OCI-LY7 (cell line): ENCODE data around the gene CLEC4C. TPM values are rescaled to one million over a fixed set of nuclear protein-coding genes. Genes with fewer than 3 reads are reported as not detected.

Experiments used
- BruUV-seq: library from RNA; stranded (reverse); fragments of 400-500 nt; replicated peaks from 2 replicates; lab custom pipeline; 2021; lab: Mats Ljungman, UMichigan
- CTCF ChIA-PET: fragments of 300-600 bp; sonication (Branson Sonifier 250); formaldehyde crosslinking; loops from one replicate; lab custom pipeline; 2022; ENCODE audit warnings: antibody characterized with exemption; ENCODE audit not compliant: unreplicated experiment; lab: Charles Lee
- POLR2A ChIA-PET: fragments of 300-600 bp; sonication (Branson Sonifier 250); formaldehyde crosslinking; loops from one replicate; lab custom pipeline; 2022; ENCODE audit warnings: antibody characterized with exemption; lab: Charles Lee
- DNase-seq: peaks from one replicate; pipeline ENCODE4 v3.0.0-alpha.2; 2015; ENCODE audit warnings: low spot score
- H2AFZ ChIP-seq: fragments of 200-600 bp; sonication (generic), shearing (Covaris generic); 2 replicates; pipeline ENCODE4 v1.6.1; 2014; ENCODE audit warnings: mild to moderate bottlenecking, antibody characterized with exemption, low read length, moderate library complexity
- H3K27ac ChIP-seq: fragments of 200-600 bp; sonication (generic); 2 replicates; pipeline ENCODE4 v1.5.1; 2014; ENCODE audit warnings: mixed run types, low read depth, mild to moderate bottlenecking, moderate library complexity, low read length, inconsistent platforms; ENCODE audit not compliant: poor library complexity, severe bottlenecking
- H3K36me3 ChIP-seq: fragments of 200-600 bp; sonication (generic); 2 replicates; pipeline ENCODE4 v1.6.1; 2014; ENCODE audit warnings: mild to moderate bottlenecking, antibody characterized with exemption, low read length, moderate library complexity, mixed read lengths; ENCODE audit not compliant: insufficient read depth
- H3K4me1 ChIP-seq: fragments of 200-600 bp; sonication (generic); 2 replicates; pipeline ENCODE4 v1.5.1; 2014; ENCODE audit warnings: mild to moderate bottlenecking, low read length; ENCODE audit not compliant: insufficient read depth, poor library complexity, severe bottlenecking
- H3K4me2 ChIP-seq: fragments of 200-600 bp; sonication (generic); 2 replicates; pipeline ENCODE4 v1.6.1; 2014; ENCODE audit warnings: mild to moderate bottlenecking, low read length
- H3K4me3 ChIP-seq: fragments of 200-600 bp; sonication (generic); 2 replicates; pipeline ENCODE4 v1.5.1; 2014; ENCODE audit warnings: mild to moderate bottlenecking, low read depth, low read length; ENCODE audit not compliant: poor library complexity, severe bottlenecking
- H3K79me2 ChIP-seq: fragments of 200-600 bp; sonication (generic); 2 replicates; pipeline ENCODE4 v1.6.1; 2016; ENCODE audit warnings: low read depth, mild to moderate bottlenecking, low read length, moderate library complexity, mixed read lengths; ENCODE audit not compliant: insufficient read depth
- H3K9me2 ChIP-seq: fragments of 200-600 bp; sonication (generic); 2 replicates; pipeline ENCODE4 v1.6.1; 2016; ENCODE audit warnings: mild to moderate bottlenecking, low read length, mixed read lengths; ENCODE audit not compliant: insufficient read depth
- H3K9me3 ChIP-seq: fragments of 200-600 bp; sonication (generic); 2 replicates; pipeline ENCODE4 v1.6.1; 2014; ENCODE audit warnings: mild to moderate bottlenecking, mixed run types, low read length, mixed read lengths
- H4K20me1 ChIP-seq: fragments of 200-600 bp; sonication (generic); 2 replicates; pipeline ENCODE4 v1.6.1; 2014; ENCODE audit warnings: mild to moderate bottlenecking, antibody characterized with exemption, low read length, moderate library complexity, mixed read lengths; ENCODE audit not compliant: insufficient read depth
- EZH2phosphoT487 ChIP-seq: fragments of 200-600 bp; sonication (generic); IDR thresholded peaks from 2 replicates; pipeline ENCODE4 v1.6.1; 2018; ENCODE audit warnings: low read depth, borderline replicate concordance, mild to moderate bottlenecking, mixed run types, antibody characterized with exemption, low read length, moderate library complexity, mixed read lengths
- intact Hi-C: fragments of 100-400 bp; cut with micrococcal nuclease; formaldehyde crosslinking; loops from one replicate; pipeline ENCODE4 v1.10.0; 2022; ENCODE audit not compliant: unreplicated experiment
- total RNA-seq, 2 experiments: library from RNA; depleted of rRNA in 1 of 2; stranded (reverse); fragments of >200 nt in 1 of 2; shearing (Covaris generic) in 1 of 2; gene quantifications; 2 replicates each; pipeline ENCODE4 v1.2.3, GENCODE V29; 2014 to 2022
- TF ChIP-seq, protein P1 (sequence below): fragments of 200-600 bp; sonication (generic); conservative IDR thresholded peaks from 2 replicates; pipeline ENCODE4 v1.5.1; 2014; ENCODE audit warnings: mild to moderate bottlenecking, antibody characterized with exemption, low read length, moderate library complexity, mixed read lengths

The CLEC4C gene
- total RNA-seq, 2 experiments from 2014 or later: not detected

DNA sequence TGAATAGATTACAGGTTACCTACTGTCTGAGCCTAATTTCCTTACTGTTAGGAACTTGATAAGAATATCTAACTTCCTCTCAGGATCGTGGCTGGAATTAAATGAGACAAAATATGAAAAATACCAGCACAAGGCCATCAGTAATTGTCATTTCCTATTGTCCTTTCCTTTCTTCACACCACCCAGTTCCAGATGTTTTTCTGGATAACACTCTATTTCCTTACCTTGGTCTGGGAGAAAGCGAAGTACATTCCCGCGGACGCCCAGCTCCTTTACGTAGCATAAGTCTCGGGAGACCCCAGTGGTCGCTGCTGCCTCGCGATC lies 52.0 kb downstream of the CLEC4C start:
- BruUV-seq: no TSS peak
- CTCF ChIA-PET: no interaction called here
- Histone ChIP-seq H3K4me2 (no peak overlapping the region), H3K4me1 (no peaks in the 10 kb centered on the region), H3K27ac (no peak overlapping the region), H3K9me3 (no peaks in the 10 kb centered on the region), H3K4me3 (no peak overlapping the region), H4K20me1 (no peaks in the 10 kb centered on the region), H3K9me2 (no peaks in the 10 kb centered on the region), H3K79me2 (no peaks in the 10 kb centered on the region), H2AFZ (no peak overlapping the region), H3K36me3 (no peaks in the 10 kb centered on the region)
- POLR2A ChIA-PET: no interaction called here
- TF ChIP-seq EZH2phosphoT487: no peak
- TF ChIP-seq, protein P1, sequence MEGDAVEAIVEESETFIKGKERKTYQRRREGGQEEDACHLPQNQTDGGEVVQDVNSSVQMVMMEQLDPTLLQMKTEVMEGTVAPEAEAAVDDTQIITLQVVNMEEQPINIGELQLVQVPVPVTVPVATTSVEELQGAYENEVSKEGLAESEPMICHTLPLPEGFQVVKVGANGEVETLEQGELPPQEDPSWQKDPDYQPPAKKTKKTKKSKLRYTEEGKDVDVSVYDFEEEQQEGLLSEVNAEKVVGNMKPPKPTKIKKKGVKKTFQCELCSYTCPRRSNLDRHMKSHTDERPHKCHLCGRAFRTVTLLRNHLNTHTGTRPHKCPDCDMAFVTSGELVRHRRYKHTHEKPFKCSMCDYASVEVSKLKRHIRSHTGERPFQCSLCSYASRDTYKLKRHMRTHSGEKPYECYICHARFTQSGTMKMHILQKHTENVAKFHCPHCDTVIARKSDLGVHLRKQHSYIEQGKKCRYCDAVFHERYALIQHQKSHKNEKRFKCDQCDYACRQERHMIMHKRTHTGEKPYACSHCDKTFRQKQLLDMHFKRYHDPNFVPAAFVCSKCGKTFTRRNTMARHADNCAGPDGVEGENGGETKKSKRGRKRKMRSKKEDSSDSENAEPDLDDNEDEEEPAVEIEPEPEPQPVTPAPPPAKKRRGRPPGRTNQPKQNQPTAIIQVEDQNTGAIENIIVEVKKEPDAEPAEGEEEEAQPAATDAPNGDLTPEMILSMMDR: no peak
- no peak for DNase-seq
- intact Hi-C loops: no loop called here

DNA sequence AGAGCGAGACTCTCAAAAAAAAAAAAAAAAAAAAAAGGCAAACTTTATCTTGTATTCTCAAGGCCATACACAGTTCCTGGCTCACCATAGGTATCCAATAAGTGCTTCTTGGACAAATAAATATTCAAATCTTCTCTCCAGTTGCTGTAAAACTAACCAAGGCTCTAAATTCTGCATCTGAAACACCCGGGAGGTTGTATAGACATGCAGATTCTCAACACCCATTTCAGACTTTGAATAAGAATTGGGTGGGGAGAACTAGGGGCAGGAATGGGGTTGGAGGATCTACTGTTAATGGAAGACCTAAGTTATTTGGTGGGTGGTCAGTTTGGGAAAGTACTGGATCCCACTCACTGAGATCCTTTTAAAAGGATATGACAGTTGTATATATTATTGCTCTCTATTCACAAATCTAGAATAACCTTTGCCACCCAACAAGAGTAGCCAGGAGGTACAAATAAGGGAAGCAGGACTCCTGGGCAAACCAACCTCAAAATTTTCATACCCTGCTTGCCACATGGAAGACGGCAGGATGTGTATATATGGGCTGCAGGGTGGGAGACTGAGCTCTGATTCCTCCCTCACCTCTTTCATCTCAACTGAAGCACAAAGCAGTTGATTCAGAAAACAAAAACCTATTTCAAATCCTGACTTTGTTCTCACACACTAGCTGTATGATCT lies 52.5 kb downstream of the CLEC4C start:
- Histone ChIP-seq H2AFZ (no peak overlapping the region), H4K20me1 (no peaks in the 10 kb centered on the region), H3K4me2 (no peak overlapping the region), H3K79me2 (no peaks in the 10 kb centered on the region), H3K27ac (no peak overlapping the region), H3K9me2 (no peaks in the 10 kb centered on the region), H3K4me1 (no peaks in the 10 kb centered on the region), H3K9me3 (no peaks in the 10 kb centered on the region), H3K4me3 (no peak overlapping the region), H3K36me3 (no peaks in the 10 kb centered on the region)
- TF ChIP-seq, protein P1: no peak
- TF ChIP-seq EZH2phosphoT487: no peak
- BruUV-seq: no TSS peak
- DNase-seq: no peak
- POLR2A ChIA-PET: interaction anchor here (0.6 kb wide), 1 partner anchor 266 kb away, joined by 3 read pairs; no protein-coding TSS in a partner anchor
- CTCF ChIA-PET: no interaction called here
- intact Hi-C loops: no loop called here

DNA sequence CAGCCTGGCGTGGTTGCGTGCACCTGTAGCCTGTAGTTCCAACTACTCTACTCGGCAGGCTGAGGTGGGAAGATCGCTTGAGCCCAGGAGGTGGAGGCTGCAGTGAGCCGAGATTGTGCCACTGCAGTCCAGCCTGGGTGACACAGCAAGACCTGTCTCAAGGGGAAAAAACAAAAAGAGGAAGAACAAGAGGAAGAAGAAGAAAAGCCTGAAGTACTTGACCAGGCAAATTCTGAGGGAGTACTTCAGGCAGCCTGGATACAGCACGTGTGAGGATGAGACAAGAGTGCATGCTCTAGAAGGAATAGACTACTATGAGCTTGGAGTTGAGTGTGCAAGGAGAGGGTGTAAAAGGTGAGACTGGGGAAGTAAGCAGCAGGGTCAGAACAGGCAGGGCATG lies 53.4 kb downstream of the CLEC4C start:
- DNase-seq: no peak
- Histone ChIP-seq H3K4me1 (no peaks in the 10 kb centered on the region), H3K27ac (no peak overlapping the region), H3K9me2 (no peaks in the 10 kb centered on the region), H2AFZ (no peak overlapping the region), H3K4me2 (no peak overlapping the region), H3K9me3 (no peaks in the 10 kb centered on the region), H3K4me3 (no peak overlapping the region), H3K79me2 (no peaks in the 10 kb centered on the region), H3K36me3 (no peaks in the 10 kb centered on the region), H4K20me1 (no peaks in the 10 kb centered on the region)
- no peak for TF ChIP-seq EZH2phosphoT487
- TF ChIP-seq, protein P1: no peak
- ChIA-PET CTCF (no interaction called here), POLR2A (interaction anchor here (0.6 kb wide), 1 partner anchor 267 kb away, joined by 3 read pairs; no protein-coding TSS in a partner anchor)
- intact Hi-C loops: no loop called here
- no TSS peak for BruUV-seq
